ENCODE data around the gene NRG2.
A peak's percentile ranks its signal among the peaks of the same experiment; 100 is the strongest.

Gene NRG2

GRCh38 chr5:139912158-139912557 lies 130.9 kb downstream of the NRG2 start:
- Histone ChIP-seq H3K27ac (no peak overlapping the region), H3K27me3 (peaks cover 0 to 10% (median 2%) of the 10 kb centered on the region in 11 experiments; a peak in 10 of 22 replicates), H3K9ac (no peak overlapping the region), H3K4me1 (peaks cover 0 to 5% (median 0%) of the 10 kb centered on the region in 10 experiments; a peak in 4 of 20 replicates), H3K4me2 (no peak overlapping the region), H3K9me3 (replicated peaks in 1 of 11) (peaks cover 0 to under 1% (median 0%) of the 10 kb centered on the region in 11 experiments; a peak in 1 of 22 replicates), H3K4me3 (no peak overlapping the region), H3K36me3 (no peaks in the 10 kb centered on the region), H4K20me1 (no peaks in the 10 kb centered on the region)
- no peak for TF ChIP-seq Cebpa-rat (IDR thresholded peaks at IDR 0.05)

GRCh38 chr5:139911425-139912120 lies 131.5 kb downstream of the NRG2 start:
- no peaks in the 10 kb centered on the region for H3K36me3 ChIP-seq
- no peaks in the 10 kb centered on the region for H3K9me3 ChIP-seq (replicated peaks in 1 of 11)
- no peak overlapping the region for H3K4me2 ChIP-seq
- H3K27ac ChIP-seq, result no peak overlapping the region
- H3K9ac ChIP-seq, result no peak overlapping the region
- peaks cover 1 to 16% (median 8%) of the 10 kb centered on the region in 11 experiments; a peak in 20 of 22 replicates for H3K27me3 ChIP-seq
- no peaks in the 10 kb centered on the region for H4K20me1 ChIP-seq
- H3K4me3 ChIP-seq, result no peak overlapping the region
- no peak for TF ChIP-seq Cebpa-rat (IDR thresholded peaks at IDR 0.05)
- peaks cover 0 to 5% (median 0%) of the 10 kb centered on the region in 10 experiments; a peak in 4 of 20 replicates for H3K4me1 ChIP-seq

- Histone ChIP-seq H3K9ac (no peak overlapping the region), H3K27ac (no peak overlapping the region), H3K4me1 (peaks cover 0 to 5% (median 0%) of the 10 kb centered on the region in 10 experiments; a peak in 4 of 20 replicates), H3K27me3 (peaks cover 8 to 23% (median 14%) of the 10 kb centered on the region in 11 experiments), H3K9me3 (replicated peaks in 1 of 11) (0 out of 22 replicates have a peak, but pooled peaks cover 0 to under 1% (median 0%) of the 10 kb centered on the region in 11 experiments), H4K20me1 (no peaks in the 10 kb centered on the region), H3K36me3 (no peaks in the 10 kb centered on the region), H3K4me3 (no peak overlapping the region), H3K4me2 (no peak overlapping the region)
- no peak for TF ChIP-seq Cebpa-rat (IDR thresholded peaks at IDR 0.05)
Measured at GRCh38 chr5:139910901-139911300, 132.2 kb downstream of the NRG2 start.

- Histone ChIP-seq H3K36me3 (no peaks in the 10 kb centered on the region), H3K4me2 (no peak overlapping the region), H3K4me1 (peaks cover 0 to 5% (median under 1%) of the 10 kb centered on the region in 10 experiments; a peak in 6 of 20 replicates), H3K9ac (no peak overlapping the region), H3K27me3 (peaks cover 17 to 32% (median 23%) of the 10 kb centered on the region in 11 experiments), H3K27ac (no peak overlapping the region), H4K20me1 (peaks cover 0 to 6% (median 0%) of the 10 kb centered on the region in 11 experiments; a peak in 3 of 22 replicates), H3K9me3 (replicated peaks in 1 of 11) (0 out of 22 replicates have a peak, but pooled peaks cover 0 to 4% (median 0%) of the 10 kb centered on the region in 11 experiments), H3K4me3 (no peak overlapping the region)
- no peak for TF ChIP-seq Cebpa-rat (IDR thresholded peaks at IDR 0.05)
Measured at GRCh38 chr5:139910036-139910435, 133.1 kb downstream of the NRG2 start.

GRCh38 chr5:139908749-139909148 lies 134.3 kb downstream of the NRG2 start:
- H3K27me3 ChIP-seq, result peaks cover 30 to 45% (median 36%) of the 10 kb centered on the region in 11 experiments
- H3K4me2 ChIP-seq, result peak overlapping the region in 3 of 11 experiments; percentile 17 to 45 (median 43); a peak in 4 of 22 replicates

GRCh38 chr5:139906661-139907060 lies 136.4 kb downstream of the NRG2 start:
- Histone ChIP-seq H3K9me3 (replicated peaks in 1 of 11) (0 out of 22 replicates have a peak, but pooled peaks cover 0 to 4% (median 0%) of the 10 kb centered on the region in 11 experiments), H3K4me2 (no peak overlapping the region), H3K4me1 (peaks cover 15 to 21% (median 17%) of the 10 kb centered on the region in 10 experiments), H4K20me1 (peaks cover 0 to 37% (median 23%) of the 10 kb centered on the region in 11 experiments; a peak in 14 of 22 replicates), H3K4me3 (no peak overlapping the region), H3K27ac (no peak overlapping the region), H3K27me3 (peaks cover 51 to 65% (median 57%) of the 10 kb centered on the region in 11 experiments), H3K9ac (no peak overlapping the region), H3K36me3 (no peaks in the 10 kb centered on the region)
- no peak for TF ChIP-seq Cebpa-rat (IDR thresholded peaks at IDR 0.05)

More at GRCh38 chr5:139908749-139909148, 134.3 kb downstream of the NRG2 start:
- Histone ChIP-seq H3K4me1 (peaks cover 11 to 18% (median 13%) of the 10 kb centered on the region in 10 experiments), H3K9ac (no peak overlapping the region), H3K4me3 (no peak overlapping the region), H3K9me3 (replicated peaks in 1 of 11) (0 out of 22 replicates have a peak, but pooled peaks cover 0 to 4% (median 0%) of the 10 kb centered on the region in 11 experiments), H4K20me1 (peaks cover 0 to 19% (median 13%) of the 10 kb centered on the region in 11 experiments; a peak in 13 of 22 replicates), H3K36me3 (no peaks in the 10 kb centered on the region), H3K27ac (no peak overlapping the region)
- peak in 1 of 11 experiments; percentile 33; a peak in 2 of 22 replicates for TF ChIP-seq Cebpa-rat (IDR thresholded peaks at IDR 0.05)

GRCh38 chr5:139904816-139905661 lies 138.1 kb downstream of the NRG2 start:
- Histone ChIP-seq H3K27me3 (peaks cover 67 to 82% (median 73%) of the 10 kb centered on the region in 11 experiments), H3K27ac (no peak overlapping the region), H3K4me3 (peak overlapping the region; percentile 50 to 73 (median 62); a peak in 19 of 20 replicates)

GRCh38 chr5:139904566-139904815 lies 138.6 kb downstream of the NRG2 start:
- no peak for TF ChIP-seq Cebpa-rat (IDR thresholded peaks at IDR 0.05)
- Histone ChIP-seq H3K27me3 (peaks cover 71 to 87% (median 78%) of the 10 kb centered on the region in 11 experiments), H3K4me3 (peak overlapping the region; percentile 50 to 73 (median 62)), H3K4me2 (peak overlapping the region; percentile 83 to 100 (median 97)), H3K9me3 (replicated peaks in 1 of 11) (0 out of 22 replicates have a peak, but pooled peaks cover 0 to 4% (median 0%) of the 10 kb centered on the region in 11 experiments), H3K36me3 (no peaks in the 10 kb centered on the region), H3K9ac (peak overlapping the region in 7 of 11 experiments; percentile 14 to 50 (median 43); a peak in 8 of 22 replicates), H3K4me1 (peaks cover 15 to 21% (median 17%) of the 10 kb centered on the region in 10 experiments), H4K20me1 (peaks cover 0 to 52% (median 23%) of the 10 kb centered on the region in 11 experiments; a peak in 14 of 22 replicates), H3K27ac (no peak overlapping the region)

More at GRCh38 chr5:139904816-139905661, 138.1 kb downstream of the NRG2 start:
- Histone ChIP-seq H3K4me1 (peaks cover 15 to 21% (median 17%) of the 10 kb centered on the region in 10 experiments), H3K9me3 (replicated peaks in 1 of 11) (0 out of 22 replicates have a peak, but pooled peaks cover 0 to 4% (median 0%) of the 10 kb centered on the region in 11 experiments), H3K4me2 (peak overlapping the region; percentile 83 to 100 (median 97)), H3K36me3 (no peaks in the 10 kb centered on the region), H4K20me1 (peaks cover 0 to 49% (median 23%) of the 10 kb centered on the region in 11 experiments; a peak in 14 of 22 replicates), H3K9ac (no peak overlapping the region)
- no peak for TF ChIP-seq Cebpa-rat (IDR thresholded peaks at IDR 0.05)
